HG02943 (cell line): ENCODE measurements around the gene RPL27A.
A peak's percentile ranks its signal among the peaks of the same experiment; 100 is the strongest.

Experiments
- ATAC-seq: cut with Tn5 transposase; IDR thresholded peaks from one replicate; pipeline ENCODE4 v1.9.1; 2021; ENCODE audit warnings: mild to moderate bottlenecking, low read depth, moderate library complexity; ENCODE audit not compliant: unreplicated experiment

RPL27A gene

DNA sequence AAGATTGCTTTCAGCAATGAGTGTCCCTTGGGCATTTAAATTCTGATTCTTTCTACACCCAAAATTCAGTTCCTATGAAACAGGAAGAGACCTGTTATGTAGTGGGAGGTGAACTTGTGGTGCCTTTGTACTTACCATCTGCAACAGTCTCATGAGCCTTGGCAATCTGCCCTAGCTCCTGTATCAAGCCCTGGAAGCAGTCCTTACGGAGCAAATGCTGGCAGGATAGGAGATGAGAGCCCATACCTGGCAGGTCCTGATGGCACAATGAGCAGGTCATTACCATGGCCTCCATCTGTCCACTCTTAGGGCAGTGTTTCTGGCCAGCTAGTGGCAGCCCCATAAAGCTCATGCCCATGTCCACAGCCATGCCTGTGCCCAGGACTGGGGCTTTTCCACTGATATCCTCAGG lies 10.9 kb upstream of the RPL27A start:
- ATAC-seq, result no peak

GRCh38 chr11:8672346-8672745 lies 10.2 kb upstream of the RPL27A start:
- no peak for ATAC-seq

- no peak for ATAC-seq
These were observed 7.7 kb upstream of the RPL27A start for GRCh38 chr11:8674859-8675258.

- ATAC-seq, result no peak
These were observed 6.1 kb upstream of the RPL27A start for GRCh38 chr11:8676458-8676857.

DNA sequence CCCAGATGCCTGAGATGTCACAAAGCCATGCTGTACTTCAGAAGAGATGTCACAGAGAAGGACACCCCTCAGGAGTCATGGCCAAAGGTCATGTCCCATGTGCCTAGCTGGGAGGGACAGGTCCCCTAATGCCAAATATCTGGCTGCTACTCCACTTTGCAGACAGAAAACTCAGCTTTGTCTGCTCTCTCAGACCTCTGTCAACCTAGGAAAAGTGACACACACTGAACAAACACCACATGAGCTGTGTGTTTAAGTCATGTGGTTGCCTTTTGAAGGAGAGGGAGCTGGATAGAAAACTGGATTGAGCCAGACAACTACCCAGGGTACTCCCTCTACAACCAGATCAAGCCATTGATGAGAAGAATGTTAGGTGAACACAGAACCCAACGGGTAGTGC lies 3.6 kb upstream of the RPL27A start:
- ATAC-seq, result no peak

- no peak for ATAC-seq
These were observed 722 bp upstream of the RPL27A start for GRCh38 chr11:8681837-8682302.

GRCh38 chr11:8683115-8683807 lies 669 bp downstream of the RPL27A start:
- ATAC-seq, result peak; percentile 3

GRCh38 chr11:8684600-8685290 lies 2.2 kb downstream of the RPL27A start:
- no peak for ATAC-seq

DNA sequence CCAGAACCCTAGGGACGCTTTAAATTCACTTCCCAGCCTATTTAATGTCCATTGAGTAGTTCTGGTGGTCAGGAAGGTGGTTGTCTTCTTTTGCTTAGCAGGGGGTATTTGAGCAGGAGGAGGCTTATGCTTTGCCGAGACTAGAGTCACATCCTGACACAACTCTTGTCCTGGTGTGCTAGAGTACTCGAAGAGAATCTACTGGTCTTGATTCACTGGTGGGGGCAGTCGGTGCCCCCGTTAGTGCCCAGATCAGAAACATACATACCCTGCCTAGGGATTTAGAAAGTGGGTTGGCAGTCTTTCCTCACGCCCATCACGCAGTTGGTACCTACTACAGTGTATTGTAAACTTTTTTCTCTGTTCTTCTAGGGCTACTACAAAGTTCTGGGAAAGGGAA lies 2.7 kb downstream of the RPL27A start:
- ATAC-seq, result no peak

DNA sequence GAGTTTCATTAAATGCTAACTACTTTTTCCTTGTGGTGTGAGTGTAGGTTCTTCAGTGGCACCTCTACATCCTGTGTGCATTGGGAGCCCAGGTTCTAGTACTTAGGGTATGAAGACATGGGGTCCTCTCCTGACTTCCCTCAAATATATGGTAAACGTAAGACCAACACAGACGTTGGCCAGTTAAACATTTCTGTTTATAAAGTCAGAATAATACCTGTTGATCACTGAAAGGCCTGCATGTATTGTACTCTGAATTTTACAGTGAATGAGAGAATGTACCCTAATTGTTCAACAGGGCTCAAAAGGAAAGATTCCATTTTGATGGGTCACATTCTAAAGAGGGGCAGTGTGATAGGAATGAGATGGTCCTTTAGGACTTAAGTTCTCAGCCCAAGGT lies 3.2 kb downstream of the RPL27A start:
- no peak for ATAC-seq

DNA sequence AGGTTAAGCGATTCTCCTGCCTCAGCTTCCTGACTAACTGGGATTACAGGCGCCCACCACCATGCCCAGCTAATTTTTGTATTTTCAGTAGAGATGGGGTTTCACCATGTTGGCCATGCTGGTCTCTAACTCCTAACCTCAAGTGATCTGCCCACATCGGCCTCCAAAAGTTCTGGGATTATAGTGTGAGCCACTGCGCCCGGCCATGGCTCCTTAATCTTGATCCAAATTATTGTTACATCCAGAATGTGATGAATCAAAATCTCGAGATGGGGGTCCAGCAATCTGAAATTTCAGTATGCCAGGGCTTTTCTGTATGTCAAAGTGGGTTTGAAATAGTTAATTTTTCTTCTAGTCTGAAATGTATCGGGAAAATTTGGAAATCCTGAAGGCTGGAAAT lies 3.7 kb downstream of the RPL27A start:
- ATAC-seq, result no peak

GRCh38 chr11:8688414-8689362 lies 6.1 kb downstream of the RPL27A start:
- ATAC-seq, result peak; percentile 95

DNA sequence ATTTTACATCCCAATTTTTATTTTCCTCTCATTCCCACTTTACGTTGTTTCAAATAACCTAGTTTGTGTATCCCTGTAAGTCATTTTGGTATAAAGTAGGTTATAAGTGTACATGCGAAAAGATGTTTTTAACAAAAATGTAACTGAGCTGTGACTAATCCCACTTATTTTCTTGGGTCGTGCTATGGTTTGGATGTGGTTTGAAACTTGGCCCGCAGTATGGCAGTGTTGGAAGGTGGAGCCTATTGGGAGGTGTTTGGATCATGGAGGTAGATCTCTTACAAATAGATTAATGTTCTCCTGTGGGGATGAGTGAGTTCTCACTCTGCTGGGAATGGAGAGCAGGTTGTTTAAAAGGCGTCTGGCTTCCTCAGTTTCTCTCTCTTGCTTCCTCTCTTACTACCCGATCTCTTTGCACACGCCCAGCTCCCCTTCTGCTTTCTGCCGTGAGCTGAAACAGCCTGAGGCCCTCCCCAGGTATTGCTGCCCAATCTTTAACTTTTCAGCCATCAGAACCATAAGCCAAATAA lies 7.2 kb downstream of the RPL27A start:
- ATAC-seq, result no peak

GRCh38 chr11:8690374-8691342 lies 8.1 kb downstream of the RPL27A start:
- no peak for ATAC-seq

- ATAC-seq, result no peak
These were observed 9.0 kb downstream of the RPL27A start for GRCh38 chr11:8691601-8692000.

DNA sequence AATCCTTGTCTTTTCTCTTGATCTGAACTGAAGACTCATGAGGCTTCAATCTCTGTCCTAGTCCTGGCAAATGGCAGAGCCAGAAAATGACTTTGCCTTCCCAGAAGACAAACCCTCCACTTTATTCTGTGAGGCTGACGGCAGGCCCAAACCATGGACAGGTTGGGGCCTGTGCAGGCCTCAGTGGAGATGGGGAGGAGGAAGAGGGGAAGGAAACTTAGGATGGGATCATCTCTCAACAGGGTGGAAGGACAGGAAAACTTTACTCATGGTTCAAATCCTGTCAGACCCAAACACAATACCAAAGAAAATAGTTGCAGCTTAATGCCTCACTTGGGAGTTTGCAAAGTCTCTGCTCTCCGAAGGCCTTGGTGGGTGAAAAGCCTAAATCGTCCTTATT lies 9.8 kb downstream of the RPL27A start:
- ATAC-seq, result no peak

DNA sequence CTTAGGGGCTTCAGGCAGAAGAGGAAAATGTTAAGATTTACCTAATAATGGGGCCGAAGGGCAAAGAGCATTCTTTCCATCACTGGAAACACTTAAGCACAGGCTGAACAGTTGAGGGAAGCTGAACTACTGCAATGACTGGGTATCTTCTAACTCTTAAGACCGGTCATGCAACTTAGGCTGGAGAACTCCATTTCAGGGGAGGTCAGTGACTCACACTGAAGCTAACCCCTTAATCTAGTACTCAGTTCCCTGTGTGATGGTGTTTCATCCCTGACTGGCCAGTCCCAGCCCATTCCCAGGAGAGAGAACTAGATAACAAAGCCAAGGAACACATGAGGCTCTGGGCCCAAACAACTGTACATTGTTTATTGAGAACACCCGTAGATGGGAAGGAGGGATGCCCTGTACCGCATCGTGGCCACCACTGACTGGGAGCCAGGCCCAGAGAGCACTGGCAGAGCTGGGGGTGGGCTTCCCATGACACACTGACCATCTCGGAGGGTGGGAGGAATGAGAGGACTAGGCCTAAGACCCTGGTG lies 10.5 kb downstream of the RPL27A start:
- no peak for ATAC-seq

- ATAC-seq, result no peak
These were observed 11.0 kb downstream of the RPL27A start for GRCh38 chr11:8693555-8693954.

GRCh38 chr11:8694137-8694536 lies 11.5 kb downstream of the RPL27A start:
- ATAC-seq, result no peak
